AG04449 (cell line): ENCODE results near the gene ZSWIM8.

Experiments
- CTCF ChIA-PET: fragments of 350-600 bp; formaldehyde crosslinking; extraction: SDS; loops from one replicate; lab custom pipeline; 2021; ENCODE audit warnings: antibody characterized with exemption; lab: Yijun Ruan, JAX
- POLR2A ChIA-PET: fragments of 400-600, 350-600 bp; formaldehyde crosslinking; extraction: SDS; loops from one replicate; lab custom pipeline; 2020; ENCODE audit warnings: antibody characterized with exemption, inconsistent platforms; lab: Yijun Ruan, JAX
- DNase-seq: peaks from one replicate; pipeline ENCODE4 v3.0.0-alpha.2; 2010; ENCODE audit warnings: low read depth, low spot score
- H3K4me3 ChIP-seq: 2 replicates; pipeline ENCODE4 v1.5.1; 2011; ENCODE audit warnings: low read depth, mild to moderate bottlenecking, control low read depth, low read length
- TF ChIP-seq, protein P1 (sequence below): IDR thresholded peaks from one replicate; pipeline ENCODE4 v1.5.1; 2011; ENCODE audit warnings: mild to moderate bottlenecking, moderate library complexity, low read length, control low read depth, inconsistent platforms; ENCODE audit not compliant: insufficient read depth; ENCODE audit errors: missing control alignments

ZSWIM8 gene

DNA sequence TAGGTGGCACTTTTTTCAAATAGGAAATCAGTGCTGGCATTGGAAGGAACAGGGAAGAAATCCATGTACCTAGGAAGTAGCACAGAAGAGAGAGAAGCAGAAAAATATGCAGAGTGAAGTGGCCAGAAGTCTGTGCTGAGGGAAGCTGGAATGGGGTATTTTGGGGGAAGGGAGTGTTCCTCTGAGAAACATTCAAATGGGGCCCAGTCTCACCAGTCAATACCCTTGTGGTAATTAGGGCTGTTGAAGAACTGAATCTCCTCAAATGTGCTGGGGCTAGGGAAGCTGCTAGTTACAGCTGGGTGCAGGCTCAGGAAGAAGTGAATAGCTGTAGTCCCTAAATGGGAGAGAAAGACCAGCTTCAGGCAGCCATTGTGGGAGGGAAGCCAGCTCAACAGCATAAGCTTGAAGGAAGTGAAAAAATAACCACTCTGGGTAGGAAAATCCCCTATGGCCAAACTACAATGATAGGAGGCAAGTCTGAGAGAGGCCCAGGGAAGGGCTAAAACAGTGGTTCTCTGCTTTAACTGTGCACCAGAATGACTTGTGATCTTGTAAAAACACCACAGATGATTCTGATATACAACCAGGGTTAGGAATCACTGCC, 18.4 kb downstream of the ZSWIM8 start:
- no peak overlapping the region for H3K4me3 ChIP-seq
- POLR2A ChIA-PET, result interaction anchor here (0.6 to 1.7 kb wide), 2 partner anchors 16 to 18 kb away, joined by 3 to 4 read pairs; no protein-coding TSS in a partner anchor
- CTCF ChIA-PET, result interaction anchor here (0.7 kb wide), 1 partner anchor 12 kb away, joined by 3 read pairs; no protein-coding TSS in a partner anchor
- no peak for DNase-seq
- TF ChIP-seq, protein P1, sequence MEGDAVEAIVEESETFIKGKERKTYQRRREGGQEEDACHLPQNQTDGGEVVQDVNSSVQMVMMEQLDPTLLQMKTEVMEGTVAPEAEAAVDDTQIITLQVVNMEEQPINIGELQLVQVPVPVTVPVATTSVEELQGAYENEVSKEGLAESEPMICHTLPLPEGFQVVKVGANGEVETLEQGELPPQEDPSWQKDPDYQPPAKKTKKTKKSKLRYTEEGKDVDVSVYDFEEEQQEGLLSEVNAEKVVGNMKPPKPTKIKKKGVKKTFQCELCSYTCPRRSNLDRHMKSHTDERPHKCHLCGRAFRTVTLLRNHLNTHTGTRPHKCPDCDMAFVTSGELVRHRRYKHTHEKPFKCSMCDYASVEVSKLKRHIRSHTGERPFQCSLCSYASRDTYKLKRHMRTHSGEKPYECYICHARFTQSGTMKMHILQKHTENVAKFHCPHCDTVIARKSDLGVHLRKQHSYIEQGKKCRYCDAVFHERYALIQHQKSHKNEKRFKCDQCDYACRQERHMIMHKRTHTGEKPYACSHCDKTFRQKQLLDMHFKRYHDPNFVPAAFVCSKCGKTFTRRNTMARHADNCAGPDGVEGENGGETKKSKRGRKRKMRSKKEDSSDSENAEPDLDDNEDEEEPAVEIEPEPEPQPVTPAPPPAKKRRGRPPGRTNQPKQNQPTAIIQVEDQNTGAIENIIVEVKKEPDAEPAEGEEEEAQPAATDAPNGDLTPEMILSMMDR, result no peak

DNA sequence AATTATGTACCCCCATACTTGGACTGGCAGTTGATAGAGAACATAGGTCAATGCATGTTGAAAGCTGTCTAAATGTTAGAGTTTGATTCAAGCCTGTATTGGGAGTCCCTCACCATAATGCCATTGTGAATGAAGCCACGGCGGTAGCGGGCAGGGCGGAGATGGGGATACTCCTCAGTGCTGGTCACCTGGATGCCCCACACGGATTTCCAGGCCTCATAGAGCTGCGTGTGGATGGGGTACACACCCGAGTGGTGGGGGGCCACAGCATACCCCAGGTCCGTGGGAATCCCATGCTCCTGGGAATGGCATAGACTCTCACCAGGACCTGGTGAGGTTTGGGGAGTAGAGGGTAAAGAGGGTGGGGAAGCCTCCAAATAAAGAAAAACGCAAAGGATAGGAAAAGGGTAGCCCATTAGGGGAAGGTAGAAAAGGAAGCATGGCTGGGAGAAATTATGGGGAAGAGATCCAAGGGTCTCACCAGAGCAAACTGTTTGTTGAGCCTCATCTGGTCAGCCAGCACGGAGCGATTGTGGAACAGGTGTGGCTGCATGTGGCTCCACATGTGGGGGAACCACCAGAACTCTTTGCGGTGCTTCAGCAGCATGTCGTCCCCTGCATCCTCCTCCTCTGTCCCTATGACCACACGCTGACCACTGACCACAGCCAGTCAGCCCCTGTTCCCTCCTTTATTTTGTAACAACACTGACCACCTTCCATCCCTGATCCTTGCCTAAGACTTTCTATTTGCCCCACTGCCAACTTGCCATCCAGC, 21.0 kb downstream of the ZSWIM8 start:
- no peak for DNase-seq
- ChIA-PET POLR2A (no interaction called here), CTCF (interaction anchor here (0.7 to 1.3 kb wide), 4 partner anchors 9 to 74 kb away, joined by 3 to 4 read pairs (median 3); no protein-coding TSS in a partner anchor)
- TF ChIP-seq, protein P1, result no peak
- no peak overlapping the region for H3K4me3 ChIP-seq

DNA sequence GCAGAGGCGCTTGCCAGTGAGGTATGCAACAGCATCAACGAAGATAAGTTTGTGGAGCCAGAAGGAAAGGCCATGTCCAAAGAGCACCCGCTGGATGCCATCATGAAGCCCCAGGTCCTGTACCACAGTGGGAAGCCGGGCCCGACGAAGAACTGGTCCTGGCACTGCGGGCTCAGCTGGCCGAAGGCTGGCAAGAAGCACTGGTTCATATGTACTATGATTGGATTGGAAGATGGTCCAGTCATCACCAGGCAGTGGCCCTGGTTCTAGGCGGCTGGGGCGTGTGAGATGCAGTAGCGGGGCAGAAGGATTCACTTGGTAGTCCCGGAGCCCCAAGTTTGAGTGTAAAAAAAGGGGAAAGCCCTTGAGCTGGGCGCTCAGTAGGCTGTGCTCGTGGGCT, 22.1 kb downstream of the ZSWIM8 start:
- no peak for DNase-seq
- TF ChIP-seq, protein P1, result no peak
- POLR2A ChIA-PET, result no interaction called here
- CTCF ChIA-PET, result interaction anchor here (0.7 to 1.3 kb wide), 2 partner anchors 13 to 72 kb away, joined by 3 read pairs; no protein-coding TSS in a partner anchor
- no peak overlapping the region for H3K4me3 ChIP-seq

DNA sequence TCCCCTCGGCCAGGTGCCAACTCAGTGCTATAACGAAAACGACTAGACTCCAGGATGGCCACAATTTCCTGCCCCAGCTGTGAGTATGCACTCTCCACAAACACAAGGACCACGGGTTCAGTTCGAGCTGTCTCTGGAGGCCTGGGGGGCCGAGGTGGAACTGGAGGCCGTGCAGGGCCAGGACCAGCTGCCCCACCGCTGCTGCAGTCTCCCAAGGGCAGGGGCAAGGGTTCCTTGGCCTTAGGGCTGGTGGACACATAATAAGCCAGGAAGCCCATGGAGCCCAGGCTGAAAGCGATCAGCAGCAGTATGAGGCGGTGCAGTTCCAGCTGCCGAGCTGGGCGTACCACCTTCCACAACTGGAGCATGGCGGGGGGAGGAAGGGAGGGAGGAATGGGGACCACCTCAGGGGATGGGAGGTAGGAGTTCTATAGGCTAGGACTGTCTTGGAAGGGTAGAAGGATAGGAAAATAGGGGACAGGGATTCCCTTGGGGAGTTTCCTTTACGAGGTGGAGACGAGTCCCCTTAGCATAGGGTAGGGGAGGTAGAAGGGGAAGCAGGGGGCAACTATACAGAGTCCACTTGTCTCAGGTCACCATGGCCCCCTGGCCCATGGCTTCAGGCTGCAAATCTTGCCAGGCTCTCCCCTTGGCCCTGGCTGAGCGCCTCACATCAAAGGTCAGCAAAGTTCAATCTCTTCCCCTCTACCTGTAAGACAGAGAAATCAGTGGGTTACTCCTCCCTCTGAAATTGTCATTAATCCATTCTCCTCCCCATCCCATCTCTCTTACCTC, 22.8 kb downstream of the ZSWIM8 start:
- ChIA-PET POLR2A (no interaction called here), CTCF (interaction anchor here (0.6 to 1.2 kb wide), 3 partner anchors 41 to 297 kb away, joined by 4 read pairs; no protein-coding TSS in a partner anchor)
- DNase-seq, result no peak
- H3K4me3 ChIP-seq, result no peak overlapping the region
- TF ChIP-seq, protein P1, result no peak

DNA sequence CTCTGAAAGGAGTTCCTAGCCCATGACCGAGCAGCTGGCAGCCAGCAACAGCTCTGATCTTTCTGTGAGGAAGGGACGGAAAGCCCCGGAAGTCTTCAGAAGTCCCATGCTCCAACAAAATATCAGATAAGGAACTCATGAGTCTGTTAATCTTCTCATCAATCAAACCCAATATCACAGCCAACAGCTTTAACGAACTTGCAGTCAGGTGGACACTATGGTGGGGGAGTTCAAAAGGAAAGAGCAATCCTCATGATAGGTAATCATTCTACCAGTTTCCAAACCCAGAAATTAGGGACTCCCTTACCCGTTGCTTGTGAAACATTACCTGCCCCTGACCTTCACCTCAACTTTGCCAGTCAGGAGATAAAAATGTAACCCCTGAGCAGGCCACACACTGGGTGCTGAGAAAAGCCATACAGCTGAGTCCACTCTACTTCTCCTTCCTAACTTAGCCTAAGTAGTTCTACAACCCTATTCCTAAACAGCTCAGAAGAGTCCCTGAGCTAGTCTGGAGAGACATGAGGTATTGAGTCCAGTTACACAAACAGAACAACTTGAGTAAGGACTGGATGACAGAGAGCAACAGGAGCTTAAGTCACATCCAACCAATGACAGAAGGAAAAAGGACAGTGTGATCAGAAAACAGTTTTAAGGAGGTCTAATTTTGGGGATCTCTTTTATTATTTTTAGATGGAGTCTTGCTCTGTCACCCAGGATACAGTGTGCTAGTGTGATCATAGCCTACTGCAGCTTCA, 23.8 kb downstream of the ZSWIM8 start:
- TF ChIP-seq, protein P1, result no peak
- DNase-seq, result no peak
- CTCF ChIA-PET, result interaction anchor here (0.6 to 1.7 kb wide), 5 partner anchors 40 to 296 kb away, joined by 4 to 5 read pairs (median 4); no protein-coding TSS in a partner anchor
- no peak overlapping the region for H3K4me3 ChIP-seq
- POLR2A ChIA-PET, result no interaction called here
